OCI-LY7 (cell line): ENCODE data around the gene ACTR3.

Source experiments
- CTCF ChIP-seq: fragments of 200-600 bp; sonication (generic); conservative IDR thresholded peaks from 2 replicates; pipeline ENCODE4 v1.5.1; 2014; ENCODE audit warnings: mild to moderate bottlenecking, antibody characterized with exemption, low read length, moderate library complexity, mixed read lengths
- EZH2phosphoT487 ChIP-seq: fragments of 200-600 bp; sonication (generic); IDR thresholded peaks from 2 replicates; pipeline ENCODE4 v1.6.1; 2018; ENCODE audit warnings: low read depth, borderline replicate concordance, mild to moderate bottlenecking, mixed run types, antibody characterized with exemption, low read length, moderate library complexity, mixed read lengths

- TF ChIP-seq CTCF (no peak), EZH2phosphoT487 (no peak)
Measured at GRCh38 chr2:113895301-113895700, 5.4 kb downstream of the ACTR3 start.
